NCI-H2196 (cell line): ENCODE measurements around the gene DSTN.

ENCODE experiments used
- DNase-seq: peaks from one replicate; lab custom pipeline; 2025; ENCODE audit not compliant: unreplicated experiment; lab: John Stamatoyannopoulos, UW

DSTN gene

GRCh38 chr20:17636523-17637412 is 66.9 kb downstream of the DSTN start:
- DNase-seq: no peak

GRCh38 chr20:17637413-17637780 is 67.5 kb downstream of the DSTN start:
- DNase-seq: no peak

GRCh38 chr20:17637985-17638640 is 68.2 kb downstream of the DSTN start:
- DNase-seq: no peak

- DNase-seq: no peak
These were observed 69.0 kb downstream of the DSTN start for GRCh38 chr20:17638835-17639407.

GRCh38 chr20:17640146-17640874 is 70.4 kb downstream of the DSTN start:
- DNase-seq: no peak

GRCh38 chr20:17640875-17641378 is 71.1 kb downstream of the DSTN start:
- no peak for DNase-seq

GRCh38 chr20:17641520-17641964 is 71.7 kb downstream of the DSTN start:
- no peak for DNase-seq

GRCh38 chr20:17641993-17642392 is 72.1 kb downstream of the DSTN start:
- no peak for DNase-seq

GRCh38 chr20:17642404-17643269 is 72.8 kb downstream of the DSTN start:
- no peak for DNase-seq

GRCh38 chr20:17643531-17644188 is 73.8 kb downstream of the DSTN start:
- DNase-seq: no peak

GRCh38 chr20:17644451-17644850 is 74.6 kb downstream of the DSTN start:
- peak; percentile 12 for DNase-seq

- DNase-seq: no peak
These were observed 75.1 kb downstream of the DSTN start for GRCh38 chr20:17645010-17645409.

GRCh38 chr20:17645546-17646208 is 75.8 kb downstream of the DSTN start:
- no peak for DNase-seq

GRCh38 chr20:17646209-17646960 is 76.5 kb downstream of the DSTN start:
- DNase-seq: peak; percentile 47

GRCh38 chr20:17646961-17647301 is 77.1 kb downstream of the DSTN start:
- DNase-seq: no peak

- no peak for DNase-seq
These were observed 77.8 kb downstream of the DSTN start for GRCh38 chr20:17647391-17648314.

GRCh38 chr20:17648315-17648646 is 78.4 kb downstream of the DSTN start:
- DNase-seq: no peak
